Activated CD4-positive, alpha-beta T cell treated with anti-CD3 and anti-CD28 coated beads for 4 hours (primary cell): ENCODE results near the gene SSR1.
A peak's percentile ranks its signal among the peaks of the same experiment; 100 is the strongest.
"Not testable (repeated sequence)": the region's sequence is repeated elsewhere in the genome, so short reads cannot be mapped to it uniquely, and the experiment has no call there.

Source experiments
- DNase-seq, 2 donors: peaks; one replicate each; pipeline ENCODE4 v3.0.0-alpha.2; 2020

Gene SSR1

GRCh38 chr6:7312616-7313504, at the start of gene SSR1:
SSR1 (minus strand) TSS chr6:7313199; CDS start chr6:7313120, 79 bp downstream.
- DNase-seq = peak; percentile 91 to 94

GRCh38 chr6:7351916-7352315, 38.9 kb upstream of the SSR1 start:
- not testable (repeated sequence) for DNase-seq

GRCh38 chr6:7350591-7350990, 37.6 kb upstream of the SSR1 start:
- not testable (repeated sequence) for DNase-seq

- not testable (repeated sequence) for DNase-seq
Measured at GRCh38 chr6:7347551-7347997, 34.6 kb upstream of the SSR1 start.

GRCh38 chr6:7344773-7345450, 31.9 kb upstream of the SSR1 start:
- not testable (repeated sequence) for DNase-seq

GRCh38 chr6:7343546-7344475, 30.8 kb upstream of the SSR1 start:
- no peak for DNase-seq

- no peak for DNase-seq
Measured at GRCh38 chr6:7341989-7342742, 29.2 kb upstream of the SSR1 start.

GRCh38 chr6:7341271-7341670, 28.3 kb upstream of the SSR1 start:
- DNase-seq = no peak

- DNase-seq = not testable (repeated sequence)
Measured at GRCh38 chr6:7339007-7339732, 26.2 kb upstream of the SSR1 start.

GRCh38 chr6:7338031-7338430, 25.0 kb upstream of the SSR1 start:
- DNase-seq = no peak

- DNase-seq = no peak
Measured at GRCh38 chr6:7335519-7335918, 22.5 kb upstream of the SSR1 start.

- DNase-seq = no peak
Measured at GRCh38 chr6:7334685-7335084, 21.7 kb upstream of the SSR1 start.

- DNase-seq = no peak
Measured at GRCh38 chr6:7332090-7332745, 19.2 kb upstream of the SSR1 start.

- no peak for DNase-seq
Measured at GRCh38 chr6:7331452-7331851, 18.5 kb upstream of the SSR1 start.

- DNase-seq = no peak
Measured at GRCh38 chr6:7328243-7328642, 15.2 kb upstream of the SSR1 start.

GRCh38 chr6:7325750-7326149, 12.8 kb upstream of the SSR1 start:
- DNase-seq = no peak

GRCh38 chr6:7324520-7324919, 11.5 kb upstream of the SSR1 start:
- no peak for DNase-seq

- no peak for DNase-seq
Measured at GRCh38 chr6:7323074-7323473, 10.1 kb upstream of the SSR1 start.

GRCh38 chr6:7321866-7322265, 8.9 kb upstream of the SSR1 start:
- not testable (repeated sequence) for DNase-seq

- not testable (repeated sequence) for DNase-seq
Measured at GRCh38 chr6:7319406-7319805, 6.4 kb upstream of the SSR1 start.

GRCh38 chr6:7317538-7317937, 4.5 kb upstream of the SSR1 start:
- DNase-seq = no peak
